Liver (tissue), 9 donors: ENCODE data around the gene TNNI3. TPM values are rescaled to one million over a fixed set of nuclear protein-coding genes. Genes with fewer than 3 reads are reported as not detected.

ENCODE experiments used
- DNase-seq: peaks from one replicate; pipeline ENCODE4 v3.0.0-alpha.2; 2017; ENCODE audit warnings: low spot score
- H3K27ac ChIP-seq, 2 donors: one replicate each; pipeline ENCODE4 v1.7.0; 2013; ENCODE audit warnings: inconsistent platforms in 2 of 2, low read length in 2 of 2, control low read depth in 1 of 2, low read depth in 1 of 2, mild to moderate bottlenecking in 1 of 2
- H3K27me3 ChIP-seq, 4 donors: one replicate each; pipeline versions ENCODE4 v1.6.1 to v1.7.0; 2013; ENCODE audit warnings: low read length in 3 of 4, inconsistent platforms in 1 of 4, mild to moderate bottlenecking in 1 of 4, moderate library complexity in 1 of 4; ENCODE audit not compliant: control insufficient read depth in 4 of 4, insufficient read depth in 4 of 4
- H3K36me3 ChIP-seq, 4 donors: one replicate each; pipeline versions ENCODE4 v1.6.1 to v1.7.0; 2013; ENCODE audit warnings: low read length in 3 of 4, mild to moderate bottlenecking in 3 of 4, low read depth in 1 of 4, moderate library complexity in 1 of 4; ENCODE audit not compliant: control insufficient read depth in 4 of 4, insufficient read depth in 3 of 4
- H3K4me1 ChIP-seq, 4 donors: one replicate each; pipeline versions ENCODE4 v1.6.1 to v1.7.0; 2013; ENCODE audit warnings: low read length in 3 of 4, mild to moderate bottlenecking in 3 of 4, moderate library complexity in 1 of 4; ENCODE audit not compliant: control insufficient read depth in 4 of 4, insufficient read depth in 4 of 4
- H3K4me3 ChIP-seq, 3 donors: one replicate each; pipeline versions ENCODE4 v1.6.1 to v1.7.0; 2013; ENCODE audit warnings: low read length in 3 of 3, control low read depth in 1 of 3, low read depth in 1 of 3, mild to moderate bottlenecking in 1 of 3
- H3K9ac ChIP-seq, 2 donors: one replicate each; pipeline ENCODE4 v1.7.0; 2013; ENCODE audit warnings: low read length in 2 of 2, mild to moderate bottlenecking in 2 of 2, moderate library complexity in 2 of 2, control low read depth in 1 of 2, low read depth in 1 of 2
- H3K9me3 ChIP-seq, 4 donors: one replicate each; pipeline versions ENCODE4 v1.6.1 to v1.7.0; 2013; ENCODE audit warnings: low read length in 3 of 4; ENCODE audit not compliant: control insufficient read depth in 4 of 4
- ATF3 ChIP-seq: IDR thresholded peaks from 2 replicates; pipeline ENCODE4 v1.6.1; 2016; ENCODE audit warnings: antibody characterized with exemption
- CTCF ChIP-seq: fragments of 150-350 bp; IDR thresholded peaks from 2 replicates; pipeline ENCODE4 v1.5.1; 2017; ENCODE audit warnings: improper control_type of control experiment, low read depth, low read length; ENCODE audit not compliant: missing input control
- EGR1 ChIP-seq, 2 donors: IDR thresholded peaks; 2 replicates each; pipeline ENCODE4 v1.6.1; 2016 to 2018; ENCODE audit warnings: antibody characterized with exemption in 2 of 2, low read depth in 2 of 2
- FOXA1 ChIP-seq: IDR thresholded peaks from 2 replicates; pipeline ENCODE4 v1.6.1; 2016; ENCODE audit warnings: antibody characterized with exemption
- FOXA2 ChIP-seq: IDR thresholded peaks from 2 replicates; pipeline ENCODE4 v1.6.1; 2016; ENCODE audit warnings: antibody characterized with exemption
- GABPA ChIP-seq, 2 donors: IDR thresholded peaks in 1 of 2; conservative IDR thresholded peaks in 1 of 2; 2 replicates each; pipeline ENCODE4 v1.6.1; 2016; ENCODE audit warnings: antibody characterized with exemption in 2 of 2, mild to moderate bottlenecking in 1 of 2, moderate library complexity in 1 of 2
- HNF4A ChIP-seq, 2 donors: conservative IDR thresholded peaks; 2 replicates each; pipeline ENCODE4 v1.6.1; 2016; ENCODE audit warnings: antibody characterized with exemption in 2 of 2, mild to moderate bottlenecking in 2 of 2
- HNF4G ChIP-seq: IDR thresholded peaks from 2 replicates; pipeline ENCODE4 v1.6.1; 2016; ENCODE audit warnings: antibody characterized with exemption
- JUND ChIP-seq, 2 donors: IDR thresholded peaks; 2 replicates each; pipeline ENCODE4 v1.6.1; 2016; ENCODE audit warnings: antibody characterized with exemption in 2 of 2
- MAX ChIP-seq: IDR thresholded peaks from 2 replicates; pipeline ENCODE4 v1.6.1; 2016; ENCODE audit warnings: antibody characterized with exemption
- NR2F2 ChIP-seq: IDR thresholded peaks from 2 replicates; pipeline ENCODE4 v1.6.1; 2016; ENCODE audit warnings: antibody characterized with exemption
- RAD21 ChIP-seq, 2 donors: IDR thresholded peaks; 2 replicates each; pipeline ENCODE4 v1.6.1; 2016; ENCODE audit warnings: antibody characterized with exemption in 2 of 2, mild to moderate bottlenecking in 2 of 2
- REST ChIP-seq: IDR thresholded peaks from 2 replicates; pipeline ENCODE4 v1.6.1; 2016; ENCODE audit warnings: antibody characterized with exemption, mild to moderate bottlenecking
- RXRA ChIP-seq, 2 donors: IDR thresholded peaks; 2 replicates each; pipeline ENCODE4 v1.6.1; 2017 to 2018; ENCODE audit warnings: antibody characterized with exemption in 2 of 2, mild to moderate bottlenecking in 1 of 2
- SP1 ChIP-seq: IDR thresholded peaks from 2 replicates; pipeline ENCODE4 v1.6.1; 2018; ENCODE audit warnings: antibody characterized with exemption, mild to moderate bottlenecking
- TAF1 ChIP-seq: conservative IDR thresholded peaks from 2 replicates; pipeline ENCODE4 v1.6.1; 2016; ENCODE audit warnings: antibody characterized with exemption, mild to moderate bottlenecking
- YY1 ChIP-seq: IDR thresholded peaks from 2 replicates; pipeline ENCODE4 v1.6.1; 2016; ENCODE audit warnings: antibody characterized with exemption, mild to moderate bottlenecking
- ZBTB33 ChIP-seq: IDR thresholded peaks from 2 replicates; pipeline ENCODE4 v1.6.1; 2016; ENCODE audit warnings: antibody characterized with exemption
- WGBS: extraction: QIAGEN DNeasy Blood & Tissue Kit; methylation state at CpG from one replicate; pipeline ENCODE4 v1.1.7; 2013; 5-methylcytosine and 5-hydroxymethylcytosine counted together
- polyA plus RNA-seq, 2 donors: library from polyadenylated mRNA; stranded (reverse) in 1 of 2; unstranded in 1 of 2; fragments of 200-250 nt in 1 of 2; fragments of >200 nt in 1 of 2; fragmentation: Nextera tagmentation in 1 of 2; extraction: Ambion mirVana in 1 of 2; gene quantifications; one replicate each; pipeline versions ENCODE4 v1.2.1 to v1.2.3, GENCODE V29; 2013 to 2015
- total RNA-seq, 2 donors: library from RNA; depleted of rRNA; stranded (reverse); fragments of >200 nt; gene quantifications; one replicate each; pipeline ENCODE4 v1.2.3, GENCODE V29; 2014
- donor health status: healthy.
- donor health status: healthy.
- donor health status: healthy.
- donor health status: healthy.
- donor health status: healthy.

Gene TNNI3
- total and polyA plus RNA-seq, 4 donors, result not detected

GRCh38 chr19:55196803-55197202, 39.3 kb upstream of the TNNI3 start:
- Histone ChIP-seq H3K9ac (no peak overlapping the region), H3K9me3 (no peaks in the 10 kb centered on the region), H3K27ac (no peak overlapping the region), H3K4me3 (no peak overlapping the region), H3K27me3 (no peaks in the 10 kb centered on the region), H3K36me3 (peaks cover 0 to 3% (median 1%) of the 10 kb centered on the region in 4 donors), H3K4me1 (no peaks in the 10 kb centered on the region)
- DNase-seq, result no peak
- TF ChIP-seq FOXA2 (no peak), SP1 (no peak), YY1 (no peak), NR2F2 (no peak), HNF4G (no peak), GABPA (IDR thresholded peaks at IDR 0.05 in 1 of 2, conservative IDR thresholded peaks at IDR 0.05 in 1 of 2) (no peak), REST (no peak), TAF1 (no peak), FOXA1 (no peak), RAD21 (IDR thresholded peaks at IDR 0.05) (no peak), HNF4A (conservative IDR thresholded peaks at IDR 0.05) (no peak), ATF3 (no peak), CTCF (no peak), MAX (no peak), RXRA (IDR thresholded peaks at IDR 0.05) (no peak), JUND (IDR thresholded peaks at IDR 0.05) (no peak), ZBTB33 (no peak), EGR1 (IDR thresholded peaks at IDR 0.05; ENCODE audit: low read depth in 2 of 2) (no peak)
- 94% methylated on average over 10 of the region's 10 CpGs for WGBS
